ENCODE results near the gene ITGAE.
"Not testable (repeated sequence)": the region's sequence is repeated elsewhere in the genome, so short reads cannot be mapped to it uniquely, and the experiment has no call there.

Gene ITGAE

DNA sequence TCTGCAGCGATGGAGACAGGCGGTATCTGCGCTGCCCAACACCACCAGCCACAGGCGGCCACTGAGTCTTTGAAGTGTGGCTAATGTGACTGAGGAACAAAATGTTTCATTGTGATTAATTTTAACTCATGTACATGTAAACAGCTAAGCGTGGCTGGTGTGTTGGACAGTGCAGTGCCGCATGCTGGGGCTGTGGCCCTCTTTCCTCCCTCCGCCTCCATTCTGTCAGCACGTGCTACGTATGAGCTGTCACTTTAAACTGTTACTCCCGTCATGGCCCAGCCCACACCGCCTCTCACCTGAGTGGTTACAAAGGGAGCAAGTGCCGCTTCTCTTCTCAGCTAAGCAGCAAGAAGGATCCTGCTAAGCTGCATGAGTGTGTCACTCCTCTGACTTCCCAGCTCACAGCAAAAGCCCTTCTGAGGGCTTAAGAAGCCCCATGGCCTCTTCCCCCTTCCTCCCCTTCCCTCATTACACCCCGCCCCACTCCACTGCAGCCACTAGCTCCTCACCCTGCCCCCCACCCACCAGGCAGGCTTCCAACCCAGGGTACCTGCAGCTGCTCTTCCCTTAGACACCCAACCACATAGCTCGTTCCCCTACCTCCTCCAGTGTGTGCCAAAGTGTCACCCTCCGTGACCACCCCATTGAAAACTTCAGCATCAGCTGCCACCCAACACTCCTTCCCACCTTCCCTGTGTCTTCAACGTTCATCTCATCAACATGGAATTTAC is 62.3 kb downstream of the ITGAE start:
- TF ChIP-seq, protein P1, sequence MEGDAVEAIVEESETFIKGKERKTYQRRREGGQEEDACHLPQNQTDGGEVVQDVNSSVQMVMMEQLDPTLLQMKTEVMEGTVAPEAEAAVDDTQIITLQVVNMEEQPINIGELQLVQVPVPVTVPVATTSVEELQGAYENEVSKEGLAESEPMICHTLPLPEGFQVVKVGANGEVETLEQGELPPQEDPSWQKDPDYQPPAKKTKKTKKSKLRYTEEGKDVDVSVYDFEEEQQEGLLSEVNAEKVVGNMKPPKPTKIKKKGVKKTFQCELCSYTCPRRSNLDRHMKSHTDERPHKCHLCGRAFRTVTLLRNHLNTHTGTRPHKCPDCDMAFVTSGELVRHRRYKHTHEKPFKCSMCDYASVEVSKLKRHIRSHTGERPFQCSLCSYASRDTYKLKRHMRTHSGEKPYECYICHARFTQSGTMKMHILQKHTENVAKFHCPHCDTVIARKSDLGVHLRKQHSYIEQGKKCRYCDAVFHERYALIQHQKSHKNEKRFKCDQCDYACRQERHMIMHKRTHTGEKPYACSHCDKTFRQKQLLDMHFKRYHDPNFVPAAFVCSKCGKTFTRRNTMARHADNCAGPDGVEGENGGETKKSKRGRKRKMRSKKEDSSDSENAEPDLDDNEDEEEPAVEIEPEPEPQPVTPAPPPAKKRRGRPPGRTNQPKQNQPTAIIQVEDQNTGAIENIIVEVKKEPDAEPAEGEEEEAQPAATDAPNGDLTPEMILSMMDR (IDR thresholded peaks at IDR 0.05; ENCODE audit: control insufficient read depth, insufficient read depth, low read depth, low read length, missing control alignments) = no peak
- H3K4me3 ChIP-seq (ENCODE audit: control insufficient read depth, low read depth, low read length) = no peak overlapping the region

DNA sequence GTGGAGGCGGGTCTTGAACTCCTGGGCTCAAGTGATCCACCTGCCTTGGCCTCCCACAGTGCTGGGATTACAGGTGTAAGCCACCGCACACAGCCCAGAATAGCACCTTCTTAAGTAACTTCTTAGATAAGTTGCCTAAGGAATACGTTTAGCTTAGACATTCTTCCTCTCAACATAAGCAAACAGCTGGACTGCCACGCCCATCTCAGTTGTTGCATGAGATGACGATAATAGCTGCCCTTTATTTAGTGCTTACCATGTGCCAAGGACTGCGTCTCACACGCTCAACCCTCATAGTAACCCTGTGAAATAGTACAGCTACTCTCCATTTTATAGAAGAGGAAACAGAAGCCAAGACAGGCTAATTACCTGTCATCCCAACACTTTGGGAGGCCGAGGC is 65.5 kb downstream of the ITGAE start:
- DNase-seq (ENCODE audit: low read depth) = no peak
- no peak overlapping the region for H3K4me3 ChIP-seq (ENCODE audit: control insufficient read depth, low read depth, low read length)
- TF ChIP-seq, protein P1 (IDR thresholded peaks at IDR 0.05; ENCODE audit: control insufficient read depth, insufficient read depth, low read depth, low read length, missing control alignments) = no peak

More for the DNA sequence above, 62.3 kb downstream of the ITGAE start:
- DNase-seq (ENCODE audit: low read depth) = no peak

DNA sequence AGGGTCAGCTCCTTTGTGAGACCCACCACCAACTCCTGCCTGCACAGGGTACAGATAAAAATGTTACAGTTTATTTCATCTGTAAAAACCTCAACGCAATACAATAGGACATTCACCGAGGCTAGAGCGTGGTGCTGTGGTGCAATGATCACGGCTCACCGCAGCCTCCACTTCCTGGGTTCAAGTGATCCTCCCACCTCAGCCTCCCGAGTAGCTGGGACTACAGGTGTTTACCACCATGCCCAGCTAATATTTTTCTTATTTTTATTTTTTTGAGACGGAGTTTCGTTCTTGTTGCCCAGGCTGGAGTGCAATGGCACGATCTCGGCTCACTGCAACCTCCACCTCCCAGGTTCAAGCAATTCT is 66.1 kb downstream of the ITGAE start:
- not testable (repeated sequence) for DNase-seq (ENCODE audit: low read depth); H3K4me3 ChIP-seq (ENCODE audit: control insufficient read depth, low read depth, low read length)

DNA sequence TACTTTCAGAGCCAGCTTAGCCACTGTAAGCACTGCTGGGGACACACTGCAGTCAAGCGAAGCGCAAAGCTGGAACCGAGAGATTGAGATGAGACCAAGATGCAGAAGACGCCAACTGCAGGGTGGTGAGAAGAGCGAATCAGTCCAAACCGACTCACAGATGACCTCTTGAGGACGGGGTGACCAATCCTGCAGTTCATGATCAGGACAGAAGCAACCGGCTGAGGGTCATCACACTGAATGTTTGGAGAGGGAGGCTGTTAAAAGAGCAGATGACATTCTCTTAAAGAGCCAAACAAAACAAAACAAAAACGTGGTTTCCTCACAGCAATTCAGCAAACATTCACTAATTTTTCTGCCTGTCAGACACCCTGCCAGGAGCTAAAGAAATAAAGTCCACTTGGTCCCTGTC is 68.8 kb downstream of the ITGAE start:
- DNase-seq (ENCODE audit: low read depth) = no peak
- TF ChIP-seq, protein P1 (IDR thresholded peaks at IDR 0.05; ENCODE audit: control insufficient read depth, insufficient read depth, low read depth, low read length, missing control alignments) = no peak
- no peak overlapping the region for H3K4me3 ChIP-seq (ENCODE audit: control insufficient read depth, low read depth, low read length)

DNA sequence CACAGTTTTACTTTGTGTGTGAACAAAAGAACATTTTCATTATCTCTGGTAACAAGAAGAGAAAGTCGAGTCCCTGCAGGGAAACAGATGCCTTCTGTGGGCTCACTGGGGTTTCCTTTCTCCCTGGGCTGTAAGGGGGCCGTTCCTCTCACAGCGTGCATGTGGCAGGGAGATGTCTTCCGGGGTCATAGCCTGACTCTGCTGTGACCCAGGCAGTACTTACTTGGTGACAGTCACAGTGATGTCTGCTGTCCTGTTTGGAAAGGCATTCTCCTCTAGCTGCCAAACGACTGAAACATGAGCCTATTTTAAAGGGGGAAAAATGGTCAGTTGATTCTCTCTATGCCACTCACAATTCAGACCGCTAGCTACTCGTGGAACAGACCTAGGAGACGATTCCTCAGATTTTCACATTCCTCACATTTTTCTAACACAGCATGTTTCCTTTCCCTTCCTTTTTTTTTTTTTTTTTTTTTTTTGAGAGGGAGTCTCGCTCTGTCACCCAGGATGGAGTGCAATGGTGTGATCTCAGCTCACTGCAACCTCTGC is 70.0 kb downstream of the ITGAE start:
- no peak overlapping the region for H3K4me3 ChIP-seq (ENCODE audit: control insufficient read depth, low read depth, low read length)
- DNase-seq (ENCODE audit: low read depth) = no peak
- TF ChIP-seq, protein P1 (IDR thresholded peaks at IDR 0.05; ENCODE audit: control insufficient read depth, insufficient read depth, low read depth, low read length, missing control alignments) = no peak

DNA sequence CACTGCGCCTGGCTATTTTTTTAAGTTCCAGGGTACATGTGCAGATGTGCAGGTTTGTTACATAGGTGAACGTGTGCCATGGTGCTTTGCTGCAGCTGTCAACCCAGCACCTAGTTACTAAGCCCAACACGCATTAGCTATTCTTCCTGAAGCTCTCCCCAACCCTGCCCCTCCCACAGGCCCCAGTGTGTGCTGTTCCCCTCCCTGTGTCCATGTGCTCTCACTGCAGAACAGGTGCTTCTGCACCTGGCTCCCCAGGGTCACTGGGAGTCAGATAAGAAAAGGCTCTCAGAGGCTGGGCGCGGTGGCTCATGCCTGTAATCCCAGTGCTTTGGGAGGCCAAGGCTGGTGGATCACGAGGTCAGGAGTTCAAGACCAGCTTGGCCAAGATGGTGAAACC is 71.1 kb downstream of the ITGAE start:
- no peak for DNase-seq (ENCODE audit: low read depth)
- H3K4me3 ChIP-seq (ENCODE audit: control insufficient read depth, low read depth, low read length) = no peak overlapping the region
- TF ChIP-seq, protein P1 (IDR thresholded peaks at IDR 0.05; ENCODE audit: control insufficient read depth, insufficient read depth, low read depth, low read length, missing control alignments) = no peak

DNA sequence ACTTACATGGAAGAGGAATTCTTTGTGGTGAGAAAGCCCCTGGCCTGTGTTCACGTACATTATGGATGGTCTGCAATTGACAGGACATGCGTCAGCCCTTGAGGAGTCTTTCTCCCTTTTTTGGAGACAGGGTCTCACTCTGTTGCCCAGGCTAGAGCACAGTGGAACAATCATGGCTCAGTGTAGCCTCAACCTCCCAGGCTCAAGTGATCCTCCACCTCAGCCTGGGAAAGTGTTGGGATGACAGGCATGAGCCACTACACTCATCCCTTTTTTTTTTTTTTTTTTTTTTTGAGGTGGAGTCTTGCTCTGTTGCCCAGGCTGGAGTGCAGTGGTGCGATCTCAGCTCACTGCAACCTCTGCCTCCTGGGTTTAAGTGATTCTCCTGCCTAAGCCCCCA is 72.9 kb downstream of the ITGAE start:
- not testable (repeated sequence) for H3K4me3 ChIP-seq (ENCODE audit: control insufficient read depth, low read depth, low read length); DNase-seq (ENCODE audit: low read depth)

DNA sequence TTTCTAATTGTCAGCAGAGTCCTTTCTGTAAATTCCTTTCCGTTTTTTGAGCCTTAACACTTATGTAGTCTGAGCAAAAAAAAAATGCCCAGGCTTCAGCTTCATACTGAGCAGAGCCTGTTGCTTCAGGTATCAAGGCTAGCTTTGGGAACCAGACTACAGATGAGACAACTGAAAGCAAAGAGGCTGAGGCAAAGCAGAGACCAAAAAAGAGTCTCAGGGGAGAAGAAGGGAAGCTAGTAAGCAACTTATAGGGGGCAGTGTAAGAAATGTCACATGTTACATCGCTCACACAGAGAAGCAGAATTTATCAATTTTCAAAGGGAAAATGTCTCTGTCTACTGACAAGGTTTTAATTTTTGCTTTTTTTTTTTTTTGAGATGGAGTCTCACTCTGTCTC is 73.9 kb downstream of the ITGAE start:
- no peak overlapping the region for H3K4me3 ChIP-seq (ENCODE audit: control insufficient read depth, low read depth, low read length)

More for the DNA sequence above, 73.9 kb downstream of the ITGAE start:
- TF ChIP-seq, protein P1 (IDR thresholded peaks at IDR 0.05; ENCODE audit: control insufficient read depth, insufficient read depth, low read depth, low read length, missing control alignments) = no peak
- no peak for DNase-seq (ENCODE audit: low read depth)
